Measurements from ENCODE around the gene PPARA. TPM values are rescaled to one million over a fixed set of nuclear protein-coding genes. Genes with fewer than 3 reads are reported as not detected.

PPARA gene
- total RNA-seq, 1 experiment from 2014 or later: 7.7 TPM

- POLR2A ChIA-PET (ENCODE audit: unreplicated experiment): no interaction called here
- no peak overlapping the region for H3K9ac ChIP-seq (ENCODE audit: low read length)
- H4K20me1 ChIP-seq (ENCODE audit: low read length): no peaks in the 10 kb centered on the region
- no peak overlapping the region for H3K27ac ChIP-seq (ENCODE audit: low read length)
- CTCF ChIA-PET: no interaction called here
- no peaks in the 10 kb centered on the region for H3F3A ChIP-seq (ENCODE audit: low read length, unreplicated experiment)
- H3K27me3 ChIP-seq (ENCODE audit: low read length): no peaks in the 10 kb centered on the region
- H3K9me2 ChIP-seq (replicated peaks; ENCODE audit: low read length): no peaks in the 10 kb centered on the region
- no peak overlapping the region for H3K4me3 ChIP-seq (ENCODE audit: low read length)
- H3K4me2 ChIP-seq (ENCODE audit: low read length): no peak overlapping the region
- DNase-seq (no peak), ATAC-seq (no peak)
- H3K9me3 ChIP-seq (ENCODE audit: low read length): no peaks in the 10 kb centered on the region
- intact Hi-C loops (cut with micrococcal nuclease): no loop called here
- H3K36me3 ChIP-seq (ENCODE audit: low read depth, low read length): peaks cover 6% of the 10 kb centered on the region; the same call in 1 of the 2 replicates
- H2AFZ ChIP-seq (ENCODE audit: low read length): no peak overlapping the region
- H3K4me1 ChIP-seq (ENCODE audit: insufficient read depth, low read length): peaks cover 4% of the 10 kb centered on the region
- no TSS peak for BruUV-seq (replicated peaks)
- no peak for TF ChIP-seq CTCF (conservative IDR thresholded peaks at IDR 0.05; ENCODE audit: low read depth, low read length)
- no peak for TF ChIP-seq EZH2phosphoT487 (IDR thresholded peaks at IDR 0.05; ENCODE audit: borderline replicate concordance, low read length)
- TF ChIP-seq EZH2 (IDR thresholded peaks at IDR 0.05; ENCODE audit: low read length, unreplicated experiment): no peak
- H3K79me2 ChIP-seq (ENCODE audit: low read length): peaks cover 9% of the 10 kb centered on the region
These were observed 124.1 kb downstream of the PPARA start for GRCh38 chr22:46274381-46274780.

GRCh38 chr22:46275455-46276122 is 125.3 kb downstream of the PPARA start:
- no peaks in the 10 kb centered on the region for H3K9me2 ChIP-seq (replicated peaks; ENCODE audit: low read length)
- H4K20me1 ChIP-seq (ENCODE audit: low read length): no peaks in the 10 kb centered on the region
- peaks cover 6% of the 10 kb centered on the region; the same call in 1 of the 2 replicates for H3K36me3 ChIP-seq (ENCODE audit: low read depth, low read length)
- H3K9ac ChIP-seq (ENCODE audit: low read length): no peak overlapping the region
- H3K4me1 ChIP-seq (ENCODE audit: insufficient read depth, low read length): no peaks in the 10 kb centered on the region
- ATAC-seq: no peak
- no peaks in the 10 kb centered on the region for H3K27me3 ChIP-seq (ENCODE audit: low read length)
- no peak for DNase-seq
- no peaks in the 10 kb centered on the region for H3K9me3 ChIP-seq (ENCODE audit: low read length)
- no peak overlapping the region for H3K4me2 ChIP-seq (ENCODE audit: low read length)
- no peaks in the 10 kb centered on the region for H3K79me2 ChIP-seq (ENCODE audit: low read length)
- no TSS peak for BruUV-seq (replicated peaks)
- TF ChIP-seq EZH2phosphoT487 (IDR thresholded peaks at IDR 0.05; ENCODE audit: borderline replicate concordance, low read length): no peak
- TF ChIP-seq EZH2 (IDR thresholded peaks at IDR 0.05; ENCODE audit: low read length, unreplicated experiment): no peak
- no peak for TF ChIP-seq CTCF (conservative IDR thresholded peaks at IDR 0.05; ENCODE audit: low read depth, low read length)
- ChIA-PET CTCF (no interaction called here), POLR2A (ENCODE audit: unreplicated experiment) (no interaction called here)
- H3F3A ChIP-seq (ENCODE audit: low read length, unreplicated experiment): no peaks in the 10 kb centered on the region
- H3K4me3 ChIP-seq (ENCODE audit: low read length): no peak overlapping the region
- no peak overlapping the region for H2AFZ ChIP-seq (ENCODE audit: low read length)
- intact Hi-C loops (cut with micrococcal nuclease): no loop called here
- no peak overlapping the region for H3K27ac ChIP-seq (ENCODE audit: low read length)

- no TSS peak for BruUV-seq (replicated peaks)
- Histone ChIP-seq H2AFZ (ENCODE audit: low read length) (no peak overlapping the region), H3K9me2 (replicated peaks; ENCODE audit: low read length) (no peaks in the 10 kb centered on the region), H3K27me3 (ENCODE audit: low read length) (no peaks in the 10 kb centered on the region), H3K9ac (ENCODE audit: low read length) (no peak overlapping the region), H3K36me3 (ENCODE audit: low read depth, low read length) (peaks cover 6% of the 10 kb centered on the region; the same call in 1 of the 2 replicates), H3K79me2 (ENCODE audit: low read length) (no peaks in the 10 kb centered on the region), H4K20me1 (ENCODE audit: low read length) (no peaks in the 10 kb centered on the region), H3K4me2 (ENCODE audit: low read length) (no peak overlapping the region), H3K27ac (ENCODE audit: low read length) (no peak overlapping the region), H3F3A (ENCODE audit: low read length, unreplicated experiment) (no peaks in the 10 kb centered on the region), H3K9me3 (ENCODE audit: low read length) (no peaks in the 10 kb centered on the region), H3K4me3 (ENCODE audit: low read length) (no peak overlapping the region), H3K4me1 (ENCODE audit: insufficient read depth, low read length) (no peaks in the 10 kb centered on the region)
- ATAC-seq (no peak), DNase-seq (no peak)
- CTCF ChIA-PET: no interaction called here
- no peak for TF ChIP-seq EZH2 (IDR thresholded peaks at IDR 0.05; ENCODE audit: low read length, unreplicated experiment)
- TF ChIP-seq CTCF (conservative IDR thresholded peaks at IDR 0.05; ENCODE audit: low read depth, low read length): no peak
- TF ChIP-seq EZH2phosphoT487 (IDR thresholded peaks at IDR 0.05; ENCODE audit: borderline replicate concordance, low read length): no peak
- intact Hi-C loops (cut with micrococcal nuclease): no loop called here
- POLR2A ChIA-PET (ENCODE audit: unreplicated experiment): no interaction called here
These were observed 126.2 kb downstream of the PPARA start for GRCh38 chr22:46276563-46276962.
